KBM-7 (cell line): ENCODE results near the gene UBTD2.
"Not testable (repeated sequence)": the region's sequence is repeated elsewhere in the genome, so short reads cannot be mapped to it uniquely, and the experiment has no call there.

Experiments
- DNase-seq: peaks from one replicate; pipeline ENCODE4 v3.0.0-alpha.2; 2015
- in situ Hi-C: fragments of 300-500 bp; cut with MboI; formaldehyde crosslinking; loops from 2 replicates; pipeline ENCODE4 v1.14.3; 2020; ENCODE audit warnings: low sequenced_read_pairs, low pct_unique_long_range_greater_than_20kb, mixed read lengths

The UBTD2 gene

GRCh38 chr5:172293745-172294342, 10.3 kb upstream of the UBTD2 start:
- no peak for DNase-seq
- in situ Hi-C loops = no loop called here

GRCh38 chr5:172293054-172293744, 9.6 kb upstream of the UBTD2 start:
- DNase-seq = peak; percentile 84
- in situ Hi-C loops = no loop called here

DNA sequence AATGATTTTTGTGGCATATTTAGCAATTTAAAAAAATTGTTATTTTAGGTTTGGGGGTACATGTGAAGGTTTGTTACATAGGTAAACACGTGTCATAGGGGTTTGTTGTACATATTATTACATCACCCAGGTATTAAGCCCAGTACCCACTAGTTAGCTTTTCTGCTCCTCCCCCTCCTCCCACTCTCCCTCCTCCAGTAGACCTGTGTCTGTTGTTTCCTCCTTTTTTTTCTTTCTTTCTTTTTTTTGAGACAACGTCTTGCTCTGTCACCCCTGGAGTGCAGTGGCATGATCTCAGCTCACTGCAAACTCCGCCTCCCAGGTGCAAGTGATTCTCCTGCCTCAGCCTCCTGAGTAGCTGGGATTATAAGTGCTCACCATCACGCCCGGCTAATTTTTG, 8.3 kb upstream of the UBTD2 start:
- in situ Hi-C loops = not testable (repeated sequence)

GRCh38 chr5:172288465-172288864, 4.9 kb upstream of the UBTD2 start:
- in situ Hi-C loops = no loop called here
- DNase-seq = no peak

More for the DNA sequence above, 8.3 kb upstream of the UBTD2 start:
- DNase-seq = not testable (repeated sequence)

GRCh38 chr5:172287140-172287539, 3.6 kb upstream of the UBTD2 start:
- in situ Hi-C loops, DNase-seq: not testable (repeated sequence)

DNA sequence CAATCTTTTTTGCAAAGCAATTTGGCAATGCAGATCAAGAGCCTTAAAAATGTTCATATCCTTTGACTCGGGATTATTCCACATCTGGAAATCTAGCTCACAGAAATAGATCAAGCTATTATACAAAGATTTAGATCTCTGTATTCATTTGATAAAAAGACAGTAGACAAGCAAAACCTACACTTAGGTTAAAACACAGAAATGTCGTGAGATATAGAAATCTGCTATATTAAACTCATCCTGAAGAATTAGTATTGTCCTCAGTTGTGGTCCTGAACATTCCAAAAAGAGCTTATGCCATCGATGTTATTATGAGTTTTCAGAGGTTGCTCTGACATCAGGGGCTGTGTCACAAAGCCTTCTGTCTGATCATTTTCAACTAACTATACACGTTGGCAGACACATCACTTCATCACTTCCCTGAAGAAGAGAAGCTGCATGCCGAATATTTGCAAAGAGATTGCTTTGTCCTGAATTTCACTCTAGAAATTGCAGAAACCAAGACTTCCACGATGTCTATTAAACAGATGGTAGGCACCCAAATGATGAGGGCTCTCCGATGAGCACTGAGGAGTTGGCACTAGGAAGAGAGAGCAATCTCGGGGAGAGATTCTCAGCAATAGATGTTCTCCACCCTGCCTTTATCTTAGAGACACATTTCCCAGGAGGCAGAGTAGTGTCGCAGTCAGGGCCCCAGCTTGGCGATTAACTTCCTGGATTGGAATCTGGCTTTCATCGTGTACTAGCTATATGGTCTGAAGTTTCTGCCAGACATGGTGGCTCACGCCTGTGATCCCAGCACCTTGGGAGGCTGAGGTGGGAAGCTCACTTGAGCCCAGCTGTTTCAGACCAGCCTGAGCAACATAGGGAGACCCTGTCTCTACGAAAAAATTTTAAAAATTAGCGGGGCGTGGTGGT, 1.9 kb upstream of the UBTD2 start:
- no peak for DNase-seq
- in situ Hi-C loops = no loop called here

- no peak for DNase-seq
- in situ Hi-C loops = no loop called here
Observed at GRCh38 chr5:172284611-172284980, 1.0 kb upstream of the UBTD2 start.

- in situ Hi-C loops = no loop called here
- peak; percentile 50 for DNase-seq
Observed at GRCh38 chr5:172283862-172284610, 472 bp upstream of the UBTD2 start.

DNA sequence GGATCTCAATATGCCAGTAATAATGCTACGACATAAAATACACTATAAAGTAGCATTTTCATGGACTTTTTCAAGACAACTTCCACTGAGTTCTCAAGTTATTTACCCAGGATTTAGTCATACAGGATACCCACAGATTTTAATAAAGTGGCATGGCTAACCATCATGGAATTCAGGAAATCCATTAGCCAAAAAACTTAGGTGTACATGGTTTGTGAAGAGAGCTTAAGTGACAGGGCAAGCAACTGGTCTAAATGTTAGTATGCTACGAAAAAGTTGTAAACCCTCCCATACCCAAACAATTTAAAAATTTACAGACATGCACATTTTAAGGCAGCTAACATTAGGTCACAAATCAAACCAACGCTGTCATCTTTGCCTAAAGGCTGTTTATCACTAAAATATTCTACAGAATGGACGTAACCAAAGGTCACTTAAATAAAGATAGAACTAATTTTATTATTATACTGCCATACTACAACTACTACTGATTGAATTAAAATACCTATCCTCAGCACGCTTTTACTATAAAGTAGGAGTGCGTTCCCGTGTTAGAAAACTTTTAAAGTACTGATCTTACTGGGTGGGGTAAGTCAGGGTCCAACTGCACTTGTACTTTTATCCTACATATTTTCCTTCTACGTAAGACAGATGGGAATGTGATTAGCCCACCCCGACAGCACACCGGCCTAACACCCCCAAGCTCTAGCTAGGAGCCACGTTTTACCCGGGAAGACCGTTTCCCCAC, 1.1 kb downstream of the UBTD2 start:
- in situ Hi-C loops = no loop called here
- no peak for DNase-seq

GRCh38 chr5:172281346-172281745, 2.2 kb downstream of the UBTD2 start:
- in situ Hi-C loops = no loop called here

GRCh38 chr5:172280929-172281328, 2.6 kb downstream of the UBTD2 start:
- DNase-seq = no peak
- in situ Hi-C loops = no loop called here

More at GRCh38 chr5:172281346-172281745, 2.2 kb downstream of the UBTD2 start:
- DNase-seq = no peak

DNA sequence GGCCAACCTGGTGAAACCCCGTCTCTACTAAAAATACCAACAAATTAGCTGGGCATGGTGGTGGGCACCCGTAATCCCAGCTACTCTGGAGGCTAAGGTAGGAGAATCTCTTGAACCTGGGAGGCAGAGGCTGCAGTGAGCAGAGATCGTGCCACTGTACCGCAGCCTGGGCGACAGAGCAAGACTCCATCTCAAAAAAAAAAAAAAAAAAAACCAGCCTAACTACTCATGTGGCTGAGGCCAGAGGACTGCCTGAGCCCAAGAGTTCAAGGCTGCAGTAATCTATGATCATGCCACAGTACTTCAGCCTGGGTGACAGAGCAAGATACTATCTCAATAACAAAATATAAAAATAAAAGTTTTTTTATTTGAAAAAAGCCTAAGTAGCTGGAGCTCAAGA, 3.2 kb downstream of the UBTD2 start:
- in situ Hi-C loops = no loop called here
- DNase-seq = no peak

DNA sequence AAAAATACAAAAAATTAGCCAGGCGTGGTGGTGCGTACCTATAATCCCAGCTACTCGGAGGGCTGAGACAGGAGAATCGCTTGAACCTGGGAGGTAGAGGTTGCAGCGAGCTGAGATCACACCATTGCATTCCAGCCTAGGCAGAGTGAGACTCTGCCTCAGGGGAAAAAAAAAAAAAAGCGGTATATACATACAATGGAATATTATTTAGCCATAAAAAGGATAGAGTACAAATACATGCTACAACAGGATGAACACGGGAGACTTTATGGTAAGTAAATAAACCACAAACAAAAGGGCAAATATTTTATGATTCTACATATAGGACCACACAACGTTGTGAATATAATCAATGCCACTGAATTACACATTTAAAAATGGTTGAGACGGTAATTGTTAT, 5.2 kb downstream of the UBTD2 start:
- DNase-seq = no peak
- in situ Hi-C loops = no loop called here

GRCh38 chr5:172276214-172276613, 7.3 kb downstream of the UBTD2 start:
- in situ Hi-C loops = no loop called here
- no peak for DNase-seq

DNA sequence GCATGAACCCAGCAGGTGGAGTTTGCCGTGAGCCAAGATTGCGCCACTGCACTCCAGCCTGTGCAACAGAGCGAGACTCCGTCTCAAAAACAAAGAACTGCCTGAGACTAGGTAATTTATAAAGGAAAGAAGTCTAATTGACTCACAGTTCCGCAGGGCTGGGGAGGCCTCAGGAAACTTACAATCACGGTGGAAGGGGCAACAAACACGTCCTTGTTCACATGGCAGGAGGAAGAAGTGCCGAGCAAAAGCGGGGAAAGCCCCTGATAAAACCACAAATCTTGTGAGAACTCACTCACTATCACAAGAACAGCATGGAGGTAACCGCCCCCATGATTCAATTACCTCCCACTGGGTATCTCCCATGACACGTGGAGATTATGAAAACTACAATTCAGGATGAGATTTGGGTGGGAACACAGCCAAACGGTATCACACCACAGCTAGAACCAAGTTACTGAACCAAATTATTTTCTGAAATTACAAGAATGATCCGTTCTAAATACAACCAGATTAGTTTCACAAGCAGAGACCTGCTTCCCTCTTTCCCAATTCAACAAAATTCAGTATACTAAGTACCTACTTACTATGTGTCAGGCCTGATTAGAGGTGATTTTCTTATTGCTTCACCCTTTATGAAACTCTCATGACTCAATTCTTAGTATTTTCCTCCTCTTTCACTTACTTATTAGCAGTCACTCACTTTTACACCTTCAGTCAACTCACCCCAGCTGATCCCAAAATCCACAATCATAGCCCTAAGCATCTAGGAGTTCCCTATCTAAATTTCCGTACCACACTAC, 8.4 kb downstream of the UBTD2 start:
- peak; percentile 67 for DNase-seq
- in situ Hi-C loops = no loop called here

DNA sequence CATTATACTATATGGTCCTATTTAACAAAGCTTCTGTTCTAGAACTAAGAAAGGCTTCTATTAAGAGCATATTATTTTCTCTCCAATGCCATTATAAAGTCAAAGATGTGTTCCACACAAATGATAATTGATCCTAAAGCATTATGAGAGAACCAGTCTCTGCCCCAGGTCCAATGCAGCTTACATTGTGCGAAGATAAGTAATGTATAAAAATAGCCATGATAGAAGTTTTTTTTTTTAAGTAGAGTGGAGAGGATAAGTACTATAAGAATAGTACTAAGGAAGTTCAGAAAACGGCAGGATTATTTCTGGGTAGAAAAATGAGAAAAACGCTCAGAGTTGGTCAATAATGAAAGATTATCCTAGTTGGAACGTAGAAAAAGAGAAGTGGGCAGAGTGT, 15.6 kb downstream of the UBTD2 start:
- in situ Hi-C loops = no loop called here
- no peak for DNase-seq

DNA sequence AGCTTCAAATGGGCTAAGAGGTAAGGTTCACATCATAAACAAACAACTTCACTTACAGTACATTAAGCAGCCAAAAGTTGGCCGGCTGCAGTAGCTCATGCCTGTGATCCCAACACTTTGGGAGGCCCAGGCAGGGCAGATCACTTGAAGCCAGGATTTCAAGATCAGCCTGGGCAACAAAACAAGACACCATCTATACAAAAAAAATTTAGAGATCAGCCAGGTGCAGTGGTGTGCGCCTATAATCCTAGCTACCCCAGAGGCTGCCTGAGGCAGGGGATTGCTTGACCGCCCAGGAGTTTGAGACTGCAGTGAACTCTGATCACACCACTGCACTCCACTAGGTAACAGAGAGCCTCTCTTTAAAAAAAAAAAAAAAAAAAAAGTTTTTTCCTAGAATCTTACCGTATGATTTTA, 16.9 kb downstream of the UBTD2 start:
- in situ Hi-C loops = no loop called here
- DNase-seq = no peak

DNA sequence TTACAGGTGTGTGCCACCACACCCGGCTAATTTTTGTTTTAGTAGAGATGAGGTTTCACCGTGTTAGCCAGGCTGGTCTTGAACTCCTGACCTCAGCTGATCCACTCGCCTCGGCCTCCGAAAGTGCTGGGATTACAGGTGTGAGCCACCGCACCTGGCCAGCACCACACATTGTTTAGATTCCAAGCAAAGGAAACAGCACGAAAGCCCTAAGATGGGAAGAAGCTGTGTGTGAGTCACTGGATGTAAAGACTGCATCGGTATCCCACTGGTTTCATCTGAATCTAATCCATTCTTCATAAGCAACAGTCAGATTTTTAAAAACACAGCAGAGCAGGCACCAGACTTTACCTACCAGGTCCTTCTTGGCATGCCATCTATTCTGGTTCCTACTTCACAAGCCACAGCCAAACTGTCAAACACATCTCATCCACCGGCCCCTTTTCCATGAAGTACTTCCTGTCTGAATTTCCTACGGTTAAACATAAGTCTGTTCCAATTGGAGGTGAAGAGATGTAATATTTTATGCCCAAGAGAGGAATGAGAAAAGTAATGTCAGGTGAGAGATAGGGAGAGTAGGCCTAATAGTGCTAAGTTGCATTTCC, 17.4 kb downstream of the UBTD2 start:
- peak; percentile 39 for DNase-seq
- in situ Hi-C loops = no loop called here
